Panc1 (cell line): ENCODE measurements around the gene LRRC42. TPM values are rescaled to one million over a fixed set of nuclear protein-coding genes. Genes with fewer than 3 reads are reported as not detected.

Experiments used
- ATAC-seq: fragments of 200-7000 bp; cut with Tn5 transposase; 2 replicates; pipeline ENCODE4 v1.9.1; 2020; ENCODE audit warnings: mild to moderate bottlenecking, moderate library complexity
- BruUV-seq: library from RNA; stranded (reverse); fragments of 400-500 nt; replicated peaks from 2 replicates; lab custom pipeline; 2021; lab: Mats Ljungman, UMichigan
- CTCF ChIA-PET: fragments of 300-600 bp; sonication (Branson Sonifier 250); formaldehyde crosslinking; loops from one replicate; lab custom pipeline; 2022; ENCODE audit warnings: antibody characterized with exemption; lab: Charles Lee
- POLR2A ChIA-PET: fragments of 300-600 bp; sonication (Branson Sonifier 250); formaldehyde crosslinking; loops from one replicate; lab custom pipeline; 2022; ENCODE audit warnings: antibody characterized with exemption; lab: Charles Lee
- DNase-seq: peaks from one replicate; pipeline ENCODE4 v3.0.0-alpha.2; 2010; ENCODE audit warnings: low read depth, low spot score
- H3K27ac ChIP-seq: 2 replicates; pipeline ENCODE4 v1.5.1; 2011; ENCODE audit warnings: mild to moderate bottlenecking, low read length, inconsistent platforms
- H3K27me3 ChIP-seq: fragments of 200-500 bp; sonication (Bioruptor generic); 2 replicates; pipeline ENCODE4 v1.6.0; 2014; ENCODE audit warnings: low read length, inconsistent platforms; ENCODE audit not compliant: control insufficient read depth, insufficient read depth
- H3K36me3 ChIP-seq: fragments of 200-500 bp; sonication (Bioruptor generic); 2 replicates; pipeline ENCODE4 v1.5.1; 2014; ENCODE audit warnings: inconsistent platforms, mild to moderate bottlenecking, low read length, moderate library complexity; ENCODE audit not compliant: control insufficient read depth, insufficient read depth
- H3K4me1 ChIP-seq: 2 replicates; pipeline ENCODE4 v1.5.1; 2011; ENCODE audit warnings: inconsistent platforms, mild to moderate bottlenecking, low read length, moderate library complexity; ENCODE audit not compliant: control insufficient read depth, insufficient read depth
- H3K4me3 ChIP-seq, 2 experiments: 2 replicates each; pipeline ENCODE4 v1.5.1; 2011 to 2012; ENCODE audit warnings: low read depth in 2 of 2, low read length in 2 of 2, mild to moderate bottlenecking in 2 of 2, inconsistent platforms in 1 of 2, moderate library complexity in 1 of 2
- H3K9me3 ChIP-seq: fragments of 200-500 bp; sonication (Bioruptor generic); 2 replicates; pipeline ENCODE4 v1.5.1; 2014; ENCODE audit warnings: low read depth, mild to moderate bottlenecking, inconsistent platforms, low read length, moderate library complexity; ENCODE audit not compliant: control insufficient read depth, insufficient read depth
- POLR2AphosphoS5 ChIP-seq: IDR thresholded peaks from 2 replicates; pipeline ENCODE4 v1.6.1; 2012; ENCODE audit warnings: mild to moderate bottlenecking, low read depth, low read length, moderate library complexity
- SIN3A ChIP-seq: IDR thresholded peaks from 2 replicates; pipeline ENCODE4 v1.6.1; 2012; ENCODE audit warnings: low read depth, mild to moderate bottlenecking, low read length, moderate library complexity, borderline replicate concordance; ENCODE audit not compliant: insufficient read depth
- TCF7L2 ChIP-seq: IDR thresholded peaks from 2 replicates; pipeline ENCODE4 v1.6.1; 2011; ENCODE audit warnings: mild to moderate bottlenecking, low read depth, low read length, inconsistent platforms
- in situ Hi-C: cut with HindIII; loops from 2 replicates; pipeline ENCODE4 v1.10.0; 2016; ENCODE audit warnings: low sequenced_read_pairs, low pct_unique_long_range_greater_than_20kb
- intact Hi-C: fragments of 100-400 bp; cut with micrococcal nuclease; formaldehyde crosslinking; loops from one replicate; pipeline ENCODE4 v1.10.0; 2022; ENCODE audit not compliant: unreplicated experiment
- total RNA-seq: library from RNA; stranded (reverse); gene quantifications from one replicate; pipeline ENCODE4 v1.2.1, GENCODE V29; 2021; ENCODE audit not compliant: unreplicated experiment
- TF ChIP-seq, protein P1 (sequence below): fragments of 450-650 bp; IDR thresholded peaks from 2 replicates; pipeline ENCODE4 v1.5.1; 2017; ENCODE audit warnings: mild to moderate bottlenecking
- TF ChIP-seq, protein P2 (sequence below), 2 experiments: IDR thresholded peaks; 2 replicates each; pipeline ENCODE4 v1.6.1; 2011 to 2012; ENCODE audit warnings: low read depth in 2 of 2, control low read depth in 1 of 2, low read length in 1 of 2, mild to moderate bottlenecking in 1 of 2, moderate library complexity in 1 of 2; ENCODE audit not compliant: insufficient read depth in 1 of 2

Gene LRRC42
- total RNA-seq, 1 experiment from 2014 or later: 41.0 TPM

DNA sequence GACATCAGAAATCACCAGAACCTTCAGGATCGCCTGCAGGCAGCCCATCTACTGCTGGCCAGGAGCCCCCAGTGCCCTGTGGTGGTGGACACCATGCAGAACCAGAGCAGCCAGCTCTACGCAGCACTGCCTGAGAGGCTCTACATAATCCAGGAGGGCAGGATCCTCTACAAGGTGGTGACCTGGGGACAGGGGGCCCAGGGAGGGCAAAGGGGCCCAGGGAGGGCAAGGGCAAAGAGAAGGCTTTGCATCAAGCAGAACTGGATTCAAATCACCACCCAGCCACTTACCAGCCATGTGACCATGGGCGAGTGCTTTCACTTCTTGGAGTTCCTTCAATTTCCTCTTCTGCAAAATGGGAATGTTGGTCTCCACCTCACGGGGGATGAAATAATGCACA is 40.0 kb upstream of the LRRC42 start:
- Histone ChIP-seq H3K4me3 (no peak overlapping the region), H3K27me3 (no peaks in the 10 kb centered on the region), H3K36me3 (no peaks in the 10 kb centered on the region), H3K9me3 (no peaks in the 10 kb centered on the region), H3K27ac (no peak overlapping the region), H3K4me1 (no peaks in the 10 kb centered on the region)
- DNase-seq (no peak), ATAC-seq (no peak)
- BruUV-seq: no TSS peak
- in situ Hi-C loops: no loop called here
- CTCF ChIA-PET: no interaction called here
- no peak for TF ChIP-seq SIN3A
- TF ChIP-seq, protein P1, sequence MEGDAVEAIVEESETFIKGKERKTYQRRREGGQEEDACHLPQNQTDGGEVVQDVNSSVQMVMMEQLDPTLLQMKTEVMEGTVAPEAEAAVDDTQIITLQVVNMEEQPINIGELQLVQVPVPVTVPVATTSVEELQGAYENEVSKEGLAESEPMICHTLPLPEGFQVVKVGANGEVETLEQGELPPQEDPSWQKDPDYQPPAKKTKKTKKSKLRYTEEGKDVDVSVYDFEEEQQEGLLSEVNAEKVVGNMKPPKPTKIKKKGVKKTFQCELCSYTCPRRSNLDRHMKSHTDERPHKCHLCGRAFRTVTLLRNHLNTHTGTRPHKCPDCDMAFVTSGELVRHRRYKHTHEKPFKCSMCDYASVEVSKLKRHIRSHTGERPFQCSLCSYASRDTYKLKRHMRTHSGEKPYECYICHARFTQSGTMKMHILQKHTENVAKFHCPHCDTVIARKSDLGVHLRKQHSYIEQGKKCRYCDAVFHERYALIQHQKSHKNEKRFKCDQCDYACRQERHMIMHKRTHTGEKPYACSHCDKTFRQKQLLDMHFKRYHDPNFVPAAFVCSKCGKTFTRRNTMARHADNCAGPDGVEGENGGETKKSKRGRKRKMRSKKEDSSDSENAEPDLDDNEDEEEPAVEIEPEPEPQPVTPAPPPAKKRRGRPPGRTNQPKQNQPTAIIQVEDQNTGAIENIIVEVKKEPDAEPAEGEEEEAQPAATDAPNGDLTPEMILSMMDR: no peak
- no peak for TF ChIP-seq TCF7L2
- TF ChIP-seq POLR2AphosphoS5: no peak
- TF ChIP-seq, protein P2, sequence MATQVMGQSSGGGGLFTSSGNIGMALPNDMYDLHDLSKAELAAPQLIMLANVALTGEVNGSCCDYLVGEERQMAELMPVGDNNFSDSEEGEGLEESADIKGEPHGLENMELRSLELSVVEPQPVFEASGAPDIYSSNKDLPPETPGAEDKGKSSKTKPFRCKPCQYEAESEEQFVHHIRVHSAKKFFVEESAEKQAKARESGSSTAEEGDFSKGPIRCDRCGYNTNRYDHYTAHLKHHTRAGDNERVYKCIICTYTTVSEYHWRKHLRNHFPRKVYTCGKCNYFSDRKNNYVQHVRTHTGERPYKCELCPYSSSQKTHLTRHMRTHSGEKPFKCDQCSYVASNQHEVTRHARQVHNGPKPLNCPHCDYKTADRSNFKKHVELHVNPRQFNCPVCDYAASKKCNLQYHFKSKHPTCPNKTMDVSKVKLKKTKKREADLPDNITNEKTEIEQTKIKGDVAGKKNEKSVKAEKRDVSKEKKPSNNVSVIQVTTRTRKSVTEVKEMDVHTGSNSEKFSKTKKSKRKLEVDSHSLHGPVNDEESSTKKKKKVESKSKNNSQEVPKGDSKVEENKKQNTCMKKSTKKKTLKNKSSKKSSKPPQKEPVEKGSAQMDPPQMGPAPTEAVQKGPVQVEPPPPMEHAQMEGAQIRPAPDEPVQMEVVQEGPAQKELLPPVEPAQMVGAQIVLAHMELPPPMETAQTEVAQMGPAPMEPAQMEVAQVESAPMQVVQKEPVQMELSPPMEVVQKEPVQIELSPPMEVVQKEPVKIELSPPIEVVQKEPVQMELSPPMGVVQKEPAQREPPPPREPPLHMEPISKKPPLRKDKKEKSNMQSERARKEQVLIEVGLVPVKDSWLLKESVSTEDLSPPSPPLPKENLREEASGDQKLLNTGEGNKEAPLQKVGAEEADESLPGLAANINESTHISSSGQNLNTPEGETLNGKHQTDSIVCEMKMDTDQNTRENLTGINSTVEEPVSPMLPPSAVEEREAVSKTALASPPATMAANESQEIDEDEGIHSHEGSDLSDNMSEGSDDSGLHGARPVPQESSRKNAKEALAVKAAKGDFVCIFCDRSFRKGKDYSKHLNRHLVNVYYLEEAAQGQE (IDR thresholded peaks at IDR 0.05; ENCODE audit: insufficient read depth in 1 of 2, low read depth in 2 of 2, low read length in 1 of 2): no peak
- intact Hi-C loops: no loop called here
- POLR2A ChIA-PET: no interaction called here

DNA sequence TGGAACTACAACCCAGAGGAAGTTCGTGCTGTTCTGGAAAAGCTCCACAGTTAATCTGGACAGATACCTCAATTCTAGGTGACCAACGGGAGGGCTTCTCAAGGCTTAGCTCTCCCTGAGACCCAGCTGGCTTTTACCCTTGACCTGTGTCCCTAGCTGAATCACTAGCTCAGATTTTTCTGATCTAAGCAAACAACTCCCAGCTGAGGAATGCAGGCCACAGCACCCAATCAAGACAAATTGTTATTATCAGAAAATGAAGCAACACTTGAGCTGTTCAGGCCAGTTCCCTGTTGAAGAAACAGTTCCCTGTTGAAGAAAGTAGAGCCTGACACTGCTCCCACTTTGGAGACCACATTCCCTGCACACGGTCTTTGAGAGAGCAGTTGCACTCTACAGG is 36.2 kb upstream of the LRRC42 start:
- H3K4me1 ChIP-seq: no peaks in the 10 kb centered on the region
- ChIA-PET POLR2A (no interaction called here), CTCF (no interaction called here)
- H3K27ac ChIP-seq: no peak overlapping the region
- TF ChIP-seq SIN3A (no peak), TCF7L2 (no peak)
- H3K36me3 ChIP-seq: no peaks in the 10 kb centered on the region
- intact Hi-C loops (no loop called here), in situ Hi-C loops (no loop called here)
- no peaks in the 10 kb centered on the region for H3K27me3 ChIP-seq
- no TSS peak for BruUV-seq
- H3K9me3 ChIP-seq: no peaks in the 10 kb centered on the region
- DNase-seq (no peak), ATAC-seq (no peak)
- H3K4me3 ChIP-seq: no peak overlapping the region

DNA sequence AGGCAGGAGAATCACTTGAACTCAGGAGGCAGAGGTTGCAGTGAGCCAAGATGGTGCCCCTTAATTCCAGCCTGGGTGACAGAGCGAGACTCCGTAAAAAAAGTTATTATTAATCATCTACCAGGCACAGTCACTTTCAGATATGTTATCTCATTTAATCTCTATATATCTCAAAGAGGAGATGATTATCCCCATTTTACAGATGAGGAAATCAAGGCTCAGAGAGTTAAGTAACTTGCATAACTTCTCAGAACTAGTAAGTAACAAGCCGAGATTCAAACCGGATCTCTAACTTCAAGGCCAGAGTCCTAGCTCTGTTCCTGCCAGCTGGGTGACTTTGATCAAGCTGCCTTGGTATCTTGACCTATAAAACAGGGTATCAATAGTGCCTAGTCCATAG is 34.7 kb upstream of the LRRC42 start:
- H3K4me1 ChIP-seq: no peaks in the 10 kb centered on the region
- CTCF ChIA-PET: no interaction called here
- in situ Hi-C loops: no loop called here
- no peak overlapping the region for H3K27ac ChIP-seq
- BruUV-seq: no TSS peak
- no peaks in the 10 kb centered on the region for H3K27me3 ChIP-seq
- no peak for TF ChIP-seq SIN3A
- TF ChIP-seq POLR2AphosphoS5: no peak
- no peak for TF ChIP-seq TCF7L2
- TF ChIP-seq, protein P1: no peak
- TF ChIP-seq, protein P2 (IDR thresholded peaks at IDR 0.05; ENCODE audit: insufficient read depth in 1 of 2, low read depth in 2 of 2, low read length in 1 of 2): no peak
- intact Hi-C loops: no loop called here
- no peak for DNase-seq
- ATAC-seq: no peak
- H3K9me3 ChIP-seq: no peaks in the 10 kb centered on the region
- POLR2A ChIA-PET: interaction anchor here (0.7 kb wide), 1 partner anchor 11 kb away, joined by 3 read pairs; no protein-coding TSS in a partner anchor
- no peaks in the 10 kb centered on the region for H3K36me3 ChIP-seq
- no peak overlapping the region for H3K4me3 ChIP-seq
